SU-DHL-6 (cell line): ENCODE measurements around the gene HNF4A.

ENCODE experiments used
- H2AFZ ChIP-seq: fragments of 200-600 bp; sonication (generic); 2 replicates; pipeline ENCODE4 v1.6.1; 2014; ENCODE audit warnings: low read depth, mild to moderate bottlenecking, moderate library complexity, mixed read lengths, antibody characterized with exemption, low read length; ENCODE audit not compliant: severe bottlenecking
- H3F3A ChIP-seq: fragments of 200-600 bp; shearing (Covaris generic); 2 replicates; pipeline ENCODE4 v1.6.0; 2016; ENCODE audit warnings: antibody characterized with exemption, mild to moderate bottlenecking; ENCODE audit not compliant: insufficient read depth
- H3K27ac ChIP-seq: fragments of 200-600 bp; sonication (generic); 2 replicates; pipeline ENCODE4 v1.5.1; 2016; ENCODE audit warnings: low read depth, mild to moderate bottlenecking, low read length, moderate library complexity, mixed read lengths
- H3K27me3 ChIP-seq: fragments of 200-600 bp; sonication (generic), shearing (Covaris generic); 2 replicates; pipeline ENCODE4 v1.6.0; 2014; ENCODE audit warnings: mild to moderate bottlenecking, low read length
- H3K36me3 ChIP-seq: fragments of 200-600 bp; sonication (generic); 2 replicates; pipeline ENCODE4 v1.6.1; 2014; ENCODE audit warnings: mild to moderate bottlenecking, low read length, mixed read lengths
- H3K4me2 ChIP-seq: fragments of 300-600, 200-600 bp; shearing (Covaris generic), sonication (generic); 2 replicates; pipeline ENCODE4 v1.6.0; 2014; ENCODE audit warnings: low read length, low read depth, mild to moderate bottlenecking; ENCODE audit not compliant: poor library complexity, severe bottlenecking
- H3K4me3 ChIP-seq: fragments of 200-600 bp; sonication (generic); 2 replicates; pipeline ENCODE4 v1.5.1; 2014; ENCODE audit warnings: antibody characterized with exemption, low read length, mild to moderate bottlenecking, mixed read lengths; ENCODE audit not compliant: insufficient read depth, poor library complexity, severe bottlenecking
- H3K79me2 ChIP-seq: fragments of 200-600 bp; sonication (generic); 2 replicates; pipeline ENCODE4 v1.6.1; 2014; ENCODE audit warnings: mild to moderate bottlenecking, low read length, moderate library complexity; ENCODE audit not compliant: insufficient read depth
- H3K9ac ChIP-seq: fragments of 200-600 bp; sonication (generic); 2 replicates; pipeline ENCODE4 v1.7.0; 2014; ENCODE audit warnings: mild to moderate bottlenecking, low read length
- H3K9me2 ChIP-seq: fragments of 200-600 bp; sonication (generic); replicated peaks from 2 replicates; pipeline ENCODE4 v1.6.1; 2014; ENCODE audit warnings: low read length; ENCODE audit not compliant: insufficient read depth
- H3K9me3 ChIP-seq: fragments of 200-600 bp; sonication (generic); 2 replicates; pipeline ENCODE4 v1.6.1; 2014; ENCODE audit warnings: low read length, mixed read lengths; ENCODE audit not compliant: insufficient read depth
- H4K20me1 ChIP-seq: fragments of 200-600 bp; sonication (generic); 2 replicates; pipeline ENCODE4 v1.6.1; 2014; ENCODE audit warnings: low read depth, mild to moderate bottlenecking, antibody characterized with exemption, low read length, moderate library complexity, mixed read lengths
- EZH2phosphoT487 ChIP-seq: fragments of 200-600 bp; sonication (generic), shearing (Covaris generic); conservative IDR thresholded peaks from 2 replicates; pipeline ENCODE4 v1.6.1; 2018; ENCODE audit warnings: mild to moderate bottlenecking, antibody characterized with exemption, low read length, moderate library complexity, mixed read lengths
- TF ChIP-seq, protein P1 (sequence below): fragments of 200-600 bp; sonication (generic); IDR thresholded peaks from one replicate; pipeline ENCODE4 v1.5.1; 2017; ENCODE audit warnings: antibody characterized with exemption, mild to moderate bottlenecking, low read length, moderate library complexity; ENCODE audit not compliant: insufficient read depth, poor library complexity, severe bottlenecking

HNF4A gene

DNA sequence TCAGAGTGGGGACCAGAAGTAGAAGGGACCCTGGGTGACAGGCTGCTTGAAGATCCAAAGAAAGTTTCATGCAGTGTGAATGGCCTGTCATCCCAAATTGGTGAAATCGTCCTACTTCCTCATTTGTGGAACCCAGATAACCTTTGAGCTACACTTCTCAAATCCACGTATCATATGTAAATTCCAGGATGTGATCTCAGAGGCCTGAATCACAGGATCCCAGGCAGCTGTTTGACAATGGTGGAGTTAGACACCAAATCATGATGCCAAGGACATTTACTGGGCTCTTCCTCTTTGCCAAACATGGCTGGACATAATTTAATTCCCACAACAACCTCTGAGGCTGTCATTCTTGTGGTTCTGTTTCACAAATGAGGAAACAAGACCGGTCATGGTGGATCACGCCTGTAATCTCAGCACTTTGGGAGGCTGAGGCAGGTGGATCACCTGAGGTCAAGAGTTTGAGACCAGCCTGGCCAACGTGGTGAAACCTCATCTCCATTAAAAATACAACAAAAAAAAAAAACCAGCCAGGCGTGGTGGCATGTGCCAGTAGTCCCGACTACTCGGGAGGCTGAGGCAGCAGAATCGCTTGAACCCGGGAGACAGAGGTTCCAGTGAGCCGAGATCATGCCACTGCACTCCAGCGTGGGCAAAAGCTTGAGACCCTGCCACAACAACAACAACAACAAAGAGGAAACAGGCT, 80.3 kb downstream of the HNF4A start:
- Histone ChIP-seq H3K4me3 (no peak overlapping the region), H3K9me2 (no peaks in the 10 kb centered on the region), H3K36me3 (no peaks in the 10 kb centered on the region), H3F3A (no peaks in the 10 kb centered on the region), H3K9me3 (no peaks in the 10 kb centered on the region), H4K20me1 (no peaks in the 10 kb centered on the region), H3K9ac (no peak overlapping the region), H3K4me2 (no peak overlapping the region), H3K27me3 (no peaks in the 10 kb centered on the region), H3K27ac (no peak overlapping the region), H3K79me2 (no peaks in the 10 kb centered on the region), H2AFZ (no peak overlapping the region)
- no peak for TF ChIP-seq EZH2phosphoT487
- TF ChIP-seq, protein P1, sequence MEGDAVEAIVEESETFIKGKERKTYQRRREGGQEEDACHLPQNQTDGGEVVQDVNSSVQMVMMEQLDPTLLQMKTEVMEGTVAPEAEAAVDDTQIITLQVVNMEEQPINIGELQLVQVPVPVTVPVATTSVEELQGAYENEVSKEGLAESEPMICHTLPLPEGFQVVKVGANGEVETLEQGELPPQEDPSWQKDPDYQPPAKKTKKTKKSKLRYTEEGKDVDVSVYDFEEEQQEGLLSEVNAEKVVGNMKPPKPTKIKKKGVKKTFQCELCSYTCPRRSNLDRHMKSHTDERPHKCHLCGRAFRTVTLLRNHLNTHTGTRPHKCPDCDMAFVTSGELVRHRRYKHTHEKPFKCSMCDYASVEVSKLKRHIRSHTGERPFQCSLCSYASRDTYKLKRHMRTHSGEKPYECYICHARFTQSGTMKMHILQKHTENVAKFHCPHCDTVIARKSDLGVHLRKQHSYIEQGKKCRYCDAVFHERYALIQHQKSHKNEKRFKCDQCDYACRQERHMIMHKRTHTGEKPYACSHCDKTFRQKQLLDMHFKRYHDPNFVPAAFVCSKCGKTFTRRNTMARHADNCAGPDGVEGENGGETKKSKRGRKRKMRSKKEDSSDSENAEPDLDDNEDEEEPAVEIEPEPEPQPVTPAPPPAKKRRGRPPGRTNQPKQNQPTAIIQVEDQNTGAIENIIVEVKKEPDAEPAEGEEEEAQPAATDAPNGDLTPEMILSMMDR = no peak

DNA sequence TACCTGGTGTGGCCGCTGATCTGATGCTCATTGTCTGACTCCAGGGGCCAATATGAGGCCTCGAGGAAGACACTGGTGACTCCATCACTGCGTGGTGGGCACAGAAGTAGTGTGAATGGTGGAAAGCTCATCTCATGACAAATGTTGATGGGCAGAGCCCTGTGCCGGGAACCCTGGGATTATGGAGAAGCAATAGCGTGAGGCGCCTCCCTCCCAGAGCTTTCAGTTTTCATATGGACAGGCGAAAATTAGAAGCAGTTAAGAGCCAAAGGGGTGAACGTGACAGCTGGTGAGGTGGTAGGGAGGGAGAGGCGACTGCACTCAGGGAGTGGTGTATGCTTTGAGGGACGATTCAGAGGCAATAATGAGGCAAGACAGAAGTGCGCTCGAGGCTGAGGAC, 80.9 kb downstream of the HNF4A start:
- H3K9me3 ChIP-seq = no peaks in the 10 kb centered on the region
- no peak overlapping the region for H3K27ac ChIP-seq
- no peaks in the 10 kb centered on the region for H4K20me1 ChIP-seq
- no peaks in the 10 kb centered on the region for H3K27me3 ChIP-seq
- no peaks in the 10 kb centered on the region for H3K9me2 ChIP-seq
- no peaks in the 10 kb centered on the region for H3F3A ChIP-seq
- H3K4me2 ChIP-seq = no peak overlapping the region
- no peak overlapping the region for H2AFZ ChIP-seq
- no peaks in the 10 kb centered on the region for H3K36me3 ChIP-seq
- H3K9ac ChIP-seq = no peak overlapping the region
- no peaks in the 10 kb centered on the region for H3K79me2 ChIP-seq
- no peak overlapping the region for H3K4me3 ChIP-seq
- no peak for TF ChIP-seq EZH2phosphoT487
- TF ChIP-seq, protein P1 = no peak

DNA sequence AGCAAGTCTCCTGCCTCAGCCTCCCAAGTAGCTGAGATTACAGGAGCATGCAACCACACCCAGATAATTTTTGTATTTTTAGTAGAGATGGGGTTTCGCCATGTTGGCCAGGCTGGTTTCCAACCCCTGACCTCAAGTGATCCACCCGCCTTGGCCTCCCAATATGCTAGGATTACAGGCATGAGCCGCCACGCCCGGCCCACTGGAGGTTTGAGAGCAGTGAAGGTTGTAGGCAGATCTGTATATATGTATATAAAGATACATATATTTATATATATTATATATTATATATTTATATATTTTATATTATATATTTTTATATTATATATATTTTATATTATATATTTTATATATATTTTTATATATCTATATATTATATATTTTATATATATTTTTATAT, 82.0 kb downstream of the HNF4A start:
- Histone ChIP-seq H3K4me3 (no peak overlapping the region), H3F3A (no peaks in the 10 kb centered on the region), H3K4me2 (no peak overlapping the region), H3K9me3 (no peaks in the 10 kb centered on the region), H3K9ac (no peak overlapping the region), H3K9me2 (no peaks in the 10 kb centered on the region), H3K36me3 (no peaks in the 10 kb centered on the region), H3K79me2 (no peaks in the 10 kb centered on the region), H3K27me3 (no peaks in the 10 kb centered on the region), H4K20me1 (no peaks in the 10 kb centered on the region), H2AFZ (no peak overlapping the region), H3K27ac (no peak overlapping the region)
- TF ChIP-seq, protein P1 = no peak
- no peak for TF ChIP-seq EZH2phosphoT487
